Fibroblast of skin of abdomen (primary cell): ENCODE results near the gene DMD.
A peak's percentile ranks its signal among the peaks of the same experiment; 100 is the strongest.
"Not testable (repeated sequence)": the region's sequence is repeated elsewhere in the genome, so short reads cannot be mapped to it uniquely, and the experiment has no call there.

Experiments
- DNase-seq: peaks from one replicate; pipeline ENCODE4 v3.0.0-alpha.2; 2013

The DMD gene

GRCh38 chrX:31981546-31982062 is 1229.7 kb downstream of the DMD start:
- DNase-seq, result no peak

DNA sequence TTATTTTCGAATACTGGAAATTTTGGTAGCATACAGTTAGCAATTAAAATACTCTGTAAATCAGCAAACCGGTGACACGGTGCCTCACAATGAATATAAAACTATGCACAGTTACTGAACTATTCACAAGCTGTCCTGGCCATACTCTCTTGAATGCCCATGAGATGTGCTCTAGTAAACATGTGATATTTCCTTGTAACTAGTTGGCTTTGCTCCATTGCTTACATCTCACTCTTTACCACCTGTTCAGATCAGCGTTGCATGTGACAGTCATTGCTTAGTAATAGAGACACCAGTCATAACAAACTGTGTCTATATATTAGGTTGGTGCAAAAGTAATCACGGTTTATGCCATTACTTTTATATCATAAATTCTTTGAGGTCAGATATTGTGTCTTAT is 1241.6 kb downstream of the DMD start:
- DNase-seq, result no peak

DNA sequence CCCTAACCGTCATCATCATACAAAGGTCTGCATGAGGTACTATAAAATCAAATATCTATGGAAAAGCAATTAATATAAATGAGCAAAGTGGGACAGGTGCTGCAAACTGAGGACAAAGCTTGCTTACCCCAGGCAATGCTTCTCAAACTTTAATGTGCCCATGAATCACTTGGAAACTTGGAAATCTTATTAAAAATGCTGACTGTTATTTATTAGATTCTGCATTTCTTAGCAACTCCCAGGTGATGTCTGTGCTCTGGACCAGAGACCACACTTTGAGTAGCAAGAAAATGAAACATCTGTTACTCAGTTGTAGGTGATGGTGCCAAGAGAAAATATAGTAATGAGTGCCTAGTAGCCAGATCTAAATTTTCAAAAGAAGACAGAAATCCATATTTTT is 1249.1 kb downstream of the DMD start:
- DNase-seq, result no peak

DNA sequence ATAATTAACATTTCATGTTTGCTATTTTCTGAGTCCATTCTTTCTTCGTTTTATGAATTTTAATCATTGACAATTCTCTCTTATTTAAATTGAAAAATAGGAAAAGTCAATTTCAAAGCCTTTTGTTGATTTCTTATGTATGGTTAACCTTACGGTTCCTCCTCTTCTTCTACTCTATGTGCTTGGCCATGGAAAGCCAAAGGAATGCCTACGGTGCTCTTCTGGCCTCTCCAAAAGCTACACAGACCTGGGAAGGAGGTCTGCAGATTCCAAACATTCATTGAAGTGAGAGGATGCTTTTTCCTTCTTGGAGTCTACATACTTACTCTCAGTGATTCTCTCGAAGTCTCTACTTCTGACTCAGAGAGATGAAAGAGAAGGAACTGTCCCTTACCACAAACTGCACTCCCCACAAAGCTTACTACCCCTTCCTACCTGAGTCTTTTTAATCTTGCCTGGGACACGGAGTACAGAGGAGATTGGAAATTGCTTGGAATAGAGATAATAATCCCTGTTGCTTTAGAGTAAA is 1276.4 kb downstream of the DMD start:
- DNase-seq, result no peak

GRCh38 chrX:31934015-31934414 is 1277.3 kb downstream of the DMD start:
- no peak for DNase-seq

GRCh38 chrX:31932769-31933168 is 1278.6 kb downstream of the DMD start:
- no peak for DNase-seq

DNA sequence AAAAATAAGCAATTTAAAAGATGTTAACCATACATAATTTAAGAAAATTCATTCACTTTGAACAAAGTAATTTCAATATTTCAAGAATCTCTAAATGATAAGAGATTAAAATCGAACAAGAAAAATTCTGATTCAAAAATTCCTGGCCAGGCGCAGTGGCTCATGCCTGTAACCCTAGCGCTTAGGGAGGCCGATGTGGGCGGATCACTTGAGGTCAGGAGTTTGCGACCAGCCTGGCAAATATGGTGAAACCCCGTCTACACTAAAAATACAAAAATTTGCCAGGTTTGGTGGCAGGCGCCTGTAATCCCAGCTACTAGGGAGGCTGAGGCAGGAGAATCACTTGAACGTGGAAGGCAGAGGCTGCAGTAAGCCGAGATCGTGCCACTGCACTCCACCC is 1279.0 kb downstream of the DMD start:
- DNase-seq, result not testable (repeated sequence)

DNA sequence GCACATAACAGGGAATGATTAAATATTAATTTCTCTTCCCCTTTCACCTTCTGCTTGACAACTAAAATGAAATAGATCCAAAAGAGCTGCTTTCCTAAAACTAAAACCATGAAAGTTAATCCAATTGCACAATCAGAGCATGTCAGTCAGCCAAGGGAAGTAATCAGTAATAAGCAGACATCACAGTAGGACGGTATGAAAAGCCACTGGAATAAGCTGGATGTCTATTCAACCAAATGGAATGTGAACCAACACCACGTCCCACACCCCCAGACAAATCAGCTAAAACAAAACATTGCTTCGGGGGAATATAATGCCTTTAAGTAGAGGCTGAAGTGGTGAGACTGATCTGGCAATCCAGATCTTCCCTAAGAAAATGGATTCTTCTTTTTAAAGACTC is 1280.1 kb downstream of the DMD start:
- DNase-seq, result peak; percentile 82

DNA sequence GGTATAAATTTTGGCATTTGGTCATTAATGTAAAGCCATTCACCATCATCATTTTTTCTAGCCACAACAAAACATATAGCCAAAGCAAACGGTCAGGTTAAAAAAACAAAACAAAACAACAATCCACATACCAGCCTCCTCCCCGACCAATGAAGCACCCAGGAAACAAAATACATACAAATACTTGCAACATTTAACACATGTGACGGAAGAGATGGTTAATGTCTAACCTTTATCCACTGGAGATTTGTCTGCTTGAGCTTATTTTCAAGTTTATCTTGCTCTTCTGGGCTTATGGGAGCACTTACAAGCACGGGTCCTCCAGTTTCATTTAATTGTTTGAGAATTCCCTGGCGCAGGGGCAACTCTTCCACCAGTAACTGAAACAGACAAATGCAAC is 1282.0 kb downstream of the DMD start:
- DNase-seq, result no peak

GRCh38 chrX:31921236-31921635 is 1290.1 kb downstream of the DMD start:
- DNase-seq, result no peak

DNA sequence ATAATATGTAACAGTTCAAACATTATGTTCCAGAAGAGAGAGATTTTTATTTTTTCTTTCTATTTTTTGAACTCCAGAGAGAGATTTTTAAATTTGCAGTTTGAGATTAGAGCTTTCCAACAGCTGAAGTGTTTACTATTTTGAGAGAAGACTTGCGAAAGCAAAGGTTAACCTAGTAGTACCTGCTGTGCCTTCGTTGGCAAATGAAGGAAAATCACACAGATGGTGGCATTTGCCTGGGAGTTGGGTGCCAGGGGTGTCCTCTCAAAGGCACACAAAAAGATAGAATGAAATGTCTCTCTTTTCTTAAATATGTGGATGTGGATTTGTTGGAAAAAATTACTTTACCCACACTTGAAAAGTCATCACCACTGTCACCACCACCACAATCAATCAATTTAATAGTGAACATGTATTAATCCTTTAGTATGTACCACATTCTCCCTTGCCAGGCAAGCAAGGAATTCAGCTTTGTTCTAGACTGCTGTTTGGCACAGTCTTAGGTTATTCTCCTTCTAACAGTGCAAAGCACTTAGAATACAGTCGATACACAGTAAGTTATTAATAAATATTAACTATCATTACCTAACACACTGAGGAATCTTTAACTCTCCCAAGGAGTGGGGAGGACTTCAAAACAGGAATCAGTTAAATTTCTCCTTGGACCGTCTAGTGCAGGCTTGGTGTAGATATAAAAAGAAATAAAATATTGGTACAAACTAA is 1301.3 kb downstream of the DMD start:
- no peak for DNase-seq

GRCh38 chrX:31894152-31894551 is 1317.2 kb downstream of the DMD start:
- no peak for DNase-seq

- no peak for DNase-seq
Observed at GRCh38 chrX:31893525-31893924, 1317.8 kb downstream of the DMD start.

DNA sequence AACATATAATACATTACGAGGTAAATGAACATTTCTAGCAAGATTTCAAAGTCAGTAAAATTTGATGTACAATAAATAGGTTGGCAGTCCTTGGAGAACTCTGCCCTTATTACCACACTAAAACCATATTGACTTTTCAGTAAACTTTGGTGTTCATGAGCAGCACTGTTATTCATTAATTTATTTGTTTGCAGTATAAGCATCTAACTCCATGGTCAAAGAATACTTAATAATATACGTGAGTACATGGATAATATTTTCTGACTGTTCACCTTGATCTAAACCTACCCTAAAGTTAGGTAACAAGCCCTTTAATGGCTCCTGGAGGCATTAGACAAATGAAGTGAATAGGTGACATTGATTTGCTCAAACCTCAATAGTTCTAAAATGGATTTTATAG is 1322.3 kb downstream of the DMD start:
- no peak for DNase-seq

- DNase-seq, result no peak
Observed at GRCh38 chrX:31884535-31884934, 1326.8 kb downstream of the DMD start.

DNA sequence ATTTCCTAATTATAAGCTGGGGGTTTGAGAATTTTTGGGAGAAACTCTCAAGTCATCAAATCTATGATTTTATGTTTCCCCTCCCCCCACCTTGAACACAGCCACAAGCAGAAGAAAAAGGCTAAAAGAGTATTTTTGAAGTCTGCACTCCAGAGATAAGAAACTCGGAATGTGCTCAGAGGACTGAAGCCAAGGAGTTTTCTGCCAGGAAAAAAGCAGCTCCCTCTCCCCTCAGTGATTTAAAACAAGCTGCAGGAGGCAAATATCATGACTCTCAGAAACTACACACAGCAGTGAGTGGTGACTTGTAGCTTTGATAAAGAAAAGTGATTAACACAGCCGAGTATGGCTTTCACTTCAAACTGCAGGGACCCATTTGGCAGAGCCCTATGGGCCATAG is 1339.3 kb downstream of the DMD start:
- peak; percentile 9 for DNase-seq

GRCh38 chrX:31870267-31870666 is 1341.1 kb downstream of the DMD start:
- DNase-seq, result no peak

- no peak for DNase-seq
Observed at GRCh38 chrX:31860686-31861085, 1350.7 kb downstream of the DMD start.

GRCh38 chrX:31858915-31859314 is 1352.4 kb downstream of the DMD start:
- DNase-seq, result no peak

GRCh38 chrX:31854716-31855115 is 1356.6 kb downstream of the DMD start:
- no peak for DNase-seq

DNA sequence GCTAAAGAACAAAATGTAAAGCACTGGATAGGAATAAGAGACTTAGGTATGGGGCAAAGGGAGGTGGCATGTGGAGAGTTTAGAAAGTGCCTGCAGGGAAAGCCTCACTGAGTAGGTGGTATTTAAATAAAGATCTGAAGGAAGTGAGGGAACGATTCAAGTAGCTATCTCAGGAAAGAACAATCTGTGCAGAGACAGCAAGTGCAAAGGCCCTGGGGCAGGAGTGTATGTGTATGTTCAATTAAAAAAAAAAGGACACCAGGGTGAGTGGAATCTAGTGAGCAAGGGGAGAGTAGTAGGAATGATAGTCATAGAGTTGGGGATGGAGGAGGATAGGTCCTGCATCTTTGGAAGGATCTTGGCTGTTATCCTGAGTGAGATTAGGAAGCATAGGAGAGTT is 1359.6 kb downstream of the DMD start:
- DNase-seq, result no peak

DNA sequence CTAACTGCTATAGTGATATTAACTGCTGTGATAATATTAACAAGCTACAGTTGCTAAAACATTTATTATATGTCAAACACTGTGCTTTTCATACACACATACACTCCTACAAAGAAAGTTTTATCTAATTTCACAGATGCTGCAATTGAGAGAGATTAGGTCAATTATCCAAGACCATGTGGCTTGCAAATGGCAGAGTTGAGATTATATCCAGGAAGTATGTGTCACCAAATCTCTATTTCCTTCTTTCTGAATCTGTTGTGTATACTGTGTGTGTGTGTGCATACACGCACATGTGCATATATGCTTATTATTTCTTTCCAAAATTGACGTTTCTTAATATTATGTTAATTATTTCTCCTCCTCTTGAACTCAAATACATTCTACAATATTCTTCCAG is 1363.6 kb downstream of the DMD start:
- no peak for DNase-seq

DNA sequence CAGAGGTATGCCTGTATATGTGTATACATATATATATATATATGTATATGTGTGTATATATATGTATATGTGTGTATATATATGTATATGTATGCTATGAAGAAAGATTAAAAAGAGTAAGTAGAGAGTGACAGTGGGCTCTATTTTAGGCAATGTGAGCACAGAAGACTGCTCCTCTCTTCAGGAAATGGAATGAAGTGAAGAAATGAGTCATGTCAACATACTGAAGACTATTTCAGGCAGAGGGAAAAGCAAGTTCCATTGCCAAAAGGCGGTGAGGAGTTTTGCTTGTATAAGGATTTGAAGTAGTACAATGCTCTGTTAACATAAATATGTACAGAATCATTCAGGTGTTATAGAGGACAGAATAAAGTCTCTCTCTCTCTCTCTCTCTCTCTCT is 1366.3 kb downstream of the DMD start:
- DNase-seq, result no peak

- no peak for DNase-seq
Observed at GRCh38 chrX:31838617-31839016, 1372.7 kb downstream of the DMD start.
